Testis (tissue), 3 donors: ENCODE results near the gene ZNF230. TPM values are rescaled to one million over a fixed set of nuclear protein-coding genes. Genes with fewer than 3 reads are reported as not detected.

Experiments
- DNase-seq: peaks from one replicate; pipeline ENCODE4 v3.0.0-alpha.2; 2019
- H3K27ac ChIP-seq, 2 donors: fragments of 200-600 bp; sonication (generic); one replicate each; pipeline ENCODE4 v1.5.1; 2019
- H3K27me3 ChIP-seq: fragments of 200-600 bp; sonication (generic); one replicate; pipeline ENCODE4 v1.5.1; 2019
- H3K36me3 ChIP-seq: fragments of 200-600 bp; sonication (generic); one replicate; pipeline ENCODE4 v1.5.1; 2017; ENCODE audit warnings: low read depth; ENCODE audit errors: missing control alignments
- H3K4me1 ChIP-seq: fragments of 200-600 bp; sonication (generic); one replicate; pipeline ENCODE4 v1.5.1; 2019
- H3K4me3 ChIP-seq, 2 donors: fragments of 200-600 bp; sonication (generic); one replicate each; pipeline ENCODE4 v1.5.1; 2017 to 2019
- H3K9me3 ChIP-seq: fragments of 200-600 bp; sonication (generic); one replicate; pipeline ENCODE4 v1.5.1; 2017
- CTCF ChIP-seq, 3 experiments: fragments of 450-650 bp in 2 of 3; fragments of 200-600 bp in 1 of 3; sonication (generic) in 1 of 3; IDR thresholded peaks; one replicate each; pipeline ENCODE4 v1.5.1; 2016 to 2019; ENCODE audit warnings: antibody characterized with exemption in 3 of 3, mild to moderate bottlenecking in 2 of 3, moderate library complexity in 1 of 3
- POLR2A ChIP-seq: fragments of 450-650 bp; IDR thresholded peaks from one replicate; pipeline ENCODE4 v1.6.1; 2017; ENCODE audit warnings: antibody characterized with exemption, mild to moderate bottlenecking, moderate library complexity
- WGBS, 2 donors: methylation state at CpG; one replicate each; pipeline ENCODE4 v1.1.5; 2018; 5-methylcytosine and 5-hydroxymethylcytosine counted together
- intact Hi-C: fragments of 100-400 bp; cut with DNase I; formaldehyde crosslinking; loops from one replicate; pipeline ENCODE4 v1.15.1; 2023; ENCODE audit warnings: low total_unique reads
- polyA plus RNA-seq: library from polyadenylated mRNA; stranded (reverse); fragments of 350-450 nt; fragmentation: Illumina TruSeq; extraction: RNeasy Lipid Tissue Mini Kit (QIAGEN cat#74804); gene quantifications from one replicate; pipeline ENCODE4 v1.2.3, GENCODE V29; 2014; ENCODE audit warnings: low read depth, low replicate concordance; ENCODE audit not compliant: insufficient read depth
- total RNA-seq, 2 donors: library from RNA; depleted of rRNA; stranded (reverse); fragments of >200 nt; gene quantifications; one replicate each; pipeline ENCODE4 v1.2.3, GENCODE V29; 2016

Gene ZNF230
- total and polyA plus RNA-seq, 3 donors from 2014 or later, result 3.3 to 5.6 (median 4.6) TPM

GRCh38 chr19:44050740-44051649, 48.2 kb downstream of the ZNF230 start:
- H3K4me3 ChIP-seq, result peak overlapping the region; percentile 71 to 75
- TF ChIP-seq POLR2A (no peak), CTCF (IDR thresholded peaks at IDR 0.05) (no peak)
- no peaks in the 10 kb centered on the region for H3K27me3 ChIP-seq
- H3K36me3 ChIP-seq, result no peaks in the 10 kb centered on the region
- peak overlapping the region in 1 of 2 donors; percentile 65 for H3K27ac ChIP-seq
- peaks cover 6% of the 10 kb centered on the region for H3K4me1 ChIP-seq
- WGBS, 2 donors, result 11 to 14% methylated on average over 21 of the region's 21 CpGs
- intact Hi-C loops, result loop anchor here (10.0 kb wide), 1 partner anchor 64 kb away; the partner anchor contains the start of gene ZNF225
- no peaks in the 10 kb centered on the region for H3K9me3 ChIP-seq
- peak; percentile 43 for DNase-seq

DNA sequence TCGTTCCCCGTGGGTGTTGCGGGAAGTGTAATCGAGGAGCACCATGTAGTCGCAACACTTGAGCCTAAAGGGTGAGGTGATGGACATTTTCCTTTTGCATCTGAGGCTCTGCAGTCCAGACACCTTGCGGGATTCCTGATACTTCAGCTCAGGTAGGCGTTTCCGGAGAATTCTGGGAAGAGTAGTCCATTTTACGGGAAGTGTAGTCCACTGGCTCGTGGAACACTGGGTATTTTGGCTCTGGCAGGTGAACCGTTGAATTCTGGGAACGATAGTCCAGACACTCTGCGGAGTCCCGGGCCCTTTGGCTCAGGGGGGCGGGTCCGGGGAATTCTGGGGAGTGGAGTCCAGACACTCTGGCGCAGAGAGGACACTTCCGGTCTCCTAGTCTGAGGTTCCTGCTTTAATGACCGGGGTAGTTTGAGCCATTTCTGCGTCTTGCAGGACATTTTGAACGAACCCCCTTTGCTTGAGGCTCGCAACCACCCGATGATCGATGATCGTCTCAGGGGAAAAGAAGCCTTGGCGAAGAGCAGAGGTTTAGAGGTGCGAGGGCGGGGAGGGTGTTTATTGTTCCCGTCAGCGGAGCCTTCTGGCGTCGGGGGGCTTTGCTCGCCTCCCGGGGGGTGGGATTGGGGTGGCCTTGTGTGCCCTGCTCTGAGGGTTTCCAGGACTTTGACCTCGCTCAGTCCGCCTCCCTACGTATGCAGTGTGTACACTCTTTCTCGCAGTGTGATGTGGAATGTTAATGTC, 49.1 kb downstream of the ZNF230 start, which contains the start of gene ZNF223:
ZNF223 (plus strand) TSS at position 387 of the 753 bp plus-strand sequence. CDS start 3,141 bp downstream, outside the sequence.
- intact Hi-C loops, result loop anchor here (10.0 kb wide), 1 partner anchor 63 kb away; the partner anchor contains the start of gene ZNF225
- Histone ChIP-seq H3K4me3 (peak within 1 kb of the TSS; percentile 71 to 75), H3K4me1 (peaks cover 6% of the 10 kb centered on the region), H3K27me3 (no peaks in the 10 kb centered on the region), H3K27ac (peak within 1 kb of the TSS in 1 of 2 donors; percentile 65), H3K36me3 (no peaks in the 10 kb centered on the region), H3K9me3 (no peaks in the 10 kb centered on the region)
- TF ChIP-seq POLR2A (no peak), CTCF (IDR thresholded peaks at IDR 0.05) (peak in 2 of 3 experiments; percentile 3 to 17)
- WGBS, 2 donors, result 0 to 1% methylated on average over 20 to 36 of the region's 38 CpGs
- DNase-seq, result peak; percentile 98

- intact Hi-C loops, result loop anchor here (10.0 kb wide), 1 partner anchor 59 kb away; the partner anchor contains the start of gene ZNF225
- no peak for TF ChIP-seq POLR2A
- TF ChIP-seq CTCF (IDR thresholded peaks at IDR 0.05), result no peak
- H3K36me3 ChIP-seq, result no peaks in the 10 kb centered on the region
- H3K27ac ChIP-seq, result no peak overlapping the region
- DNase-seq, result no peak
- H3K27me3 ChIP-seq, result no peaks in the 10 kb centered on the region
- peaks cover 6% of the 10 kb centered on the region for H3K4me1 ChIP-seq
- no peaks in the 10 kb centered on the region for H3K9me3 ChIP-seq
- no peak overlapping the region for H3K4me3 ChIP-seq
- WGBS, 2 donors, result 70 to 90% methylated on average over 5 of the region's 5 CpGs
Measured at GRCh38 chr19:44055870-44056269, 53.1 kb downstream of the ZNF230 start.

DNA sequence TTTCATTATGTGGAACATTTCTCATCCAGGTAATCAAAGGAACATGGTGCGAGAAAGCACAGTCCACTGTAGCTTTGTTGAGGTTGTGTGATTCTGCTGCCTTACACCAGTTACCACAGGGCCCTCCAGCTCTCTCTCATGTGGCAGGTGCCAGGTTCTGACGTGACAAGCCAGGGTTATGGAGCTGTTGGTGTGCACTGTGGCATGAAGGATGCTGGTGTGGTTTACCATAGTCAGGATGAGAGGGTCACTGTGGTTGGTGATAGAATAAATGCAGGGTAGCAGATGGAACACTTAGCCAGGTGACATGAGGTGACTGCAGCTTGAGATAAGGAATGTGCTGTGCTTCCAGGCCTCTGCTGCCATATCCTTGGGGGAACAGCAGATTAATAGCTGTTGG, 56.5 kb downstream of the ZNF230 start:
- Histone ChIP-seq H3K4me1 (no peaks in the 10 kb centered on the region), H3K36me3 (no peaks in the 10 kb centered on the region), H3K9me3 (no peaks in the 10 kb centered on the region), H3K27me3 (no peaks in the 10 kb centered on the region), H3K4me3 (no peak overlapping the region), H3K27ac (no peak overlapping the region)
- 100% methylated on average over 2 of the region's 2 CpGs for WGBS, 2 donors
- intact Hi-C loops, result loop anchor here (10.0 kb wide), 1 partner anchor 56 kb away; the partner anchor contains the start of gene ZNF225
- no peak for TF ChIP-seq POLR2A
- no peak for TF ChIP-seq CTCF (IDR thresholded peaks at IDR 0.05)
- no peak for DNase-seq
